HepG2 (cell line): ENCODE results near the gene UNC5C. TPM values are rescaled to one million over a fixed set of nuclear protein-coding genes. Genes with fewer than 3 reads are reported as not detected.

Source experiments
- ATAC-seq: fragments of 200-7000 bp; cut with Tn5 transposase; 3 replicates; pipeline ENCODE4 v1.9.1; 2020; ENCODE audit warnings: mild to moderate bottlenecking, moderate library complexity
- BruUV-seq: library from RNA; stranded (reverse); fragments of 400-500 nt; replicated peaks from 2 replicates; lab custom pipeline; 2021; lab: Mats Ljungman, UMichigan
- CTCF ChIA-PET: fragments of 300-600 bp; formaldehyde crosslinking; extraction: SDS; loops from one replicate; lab custom pipeline; 2021; ENCODE audit warnings: low total read pairs, inconsistent platforms, low intra/inter-chr PET ratio; lab: Yijun Ruan, JAX
- POLR2A ChIA-PET: fragments of 350-600 bp; sonication (Branson Sonifier 250); formaldehyde crosslinking; loops from one replicate; lab custom pipeline; 2020; ENCODE audit warnings: antibody characterized with exemption, inconsistent platforms; lab: Yijun Ruan, JAX
- DNase-seq: peaks from one replicate; pipeline ENCODE4 v3.0.0-alpha.2; 2015; ENCODE audit warnings: low spot score
- FAIRE-seq: peaks from 3 replicates; lab custom pipeline; 2011; peaks lifted over from hg19 to GRCh38; lab: Jason Lieb, UNC
- H2AFZ ChIP-seq: one replicate; pipeline ENCODE4 v1.6.1; 2011; ENCODE audit warnings: low read length, inconsistent platforms
- H3K27ac ChIP-seq: fragments of 300-600 bp; 3 replicates; pipeline ENCODE4 v1.8.0; 2011; ENCODE audit warnings: mixed run types, mild to moderate bottlenecking, mixed read lengths, low read length, inconsistent platforms; ENCODE audit not compliant: insufficient read depth; ENCODE audit errors: extremely low read length
- H3K27me3 ChIP-seq, 2 experiments: fragments of 200-600 bp in 1 of 2; 2 replicates in 1 of 2; 3 replicates in 1 of 2; pipeline versions ENCODE4 v1.6.0 to v1.8.0; 2011; ENCODE audit warnings: low read length in 2 of 2, mild to moderate bottlenecking in 2 of 2, moderate library complexity in 2 of 2, inconsistent platforms in 1 of 2; ENCODE audit not compliant: insufficient read depth in 2 of 2, control insufficient read depth in 1 of 2
- H3K36me3 ChIP-seq, 2 experiments: fragments of 200-600 bp in 1 of 2; replicated peaks in 1 of 2; 2 replicates in 1 of 2; 3 replicates in 1 of 2; pipeline versions ENCODE4 v1.5.1 to v1.8.0; 2011; ENCODE audit warnings: low read length in 2 of 2, inconsistent platforms in 1 of 2; ENCODE audit not compliant: insufficient read depth in 2 of 2, control insufficient read depth in 1 of 2
- H3K4me1 ChIP-seq: 2 replicates; pipeline ENCODE4 v1.5.1; 2012; ENCODE audit warnings: low read length, inconsistent platforms; ENCODE audit not compliant: insufficient read depth
- H3K4me2 ChIP-seq: 2 replicates; pipeline ENCODE4 v1.6.0; 2011; ENCODE audit warnings: low read depth, low read length, inconsistent platforms
- H3K4me3 ChIP-seq, 3 experiments: fragments of 200-600 bp in 1 of 3; sonication (generic), shearing (Covaris generic) in 1 of 3; replicated peaks in 1 of 3; 2 replicates each; pipeline ENCODE4 v1.5.1; 2011 to 2016; ENCODE audit warnings: low read length in 3 of 3, inconsistent platforms in 2 of 3, low read depth in 2 of 3, mild to moderate bottlenecking in 2 of 3, control low read depth in 1 of 3, mixed read lengths in 1 of 3; ENCODE audit not compliant: insufficient read depth in 1 of 3
- H3K79me2 ChIP-seq: one replicate; pipeline ENCODE4 v1.6.1; 2011; ENCODE audit warnings: low read length, inconsistent platforms; ENCODE audit not compliant: insufficient read depth
- H3K9ac ChIP-seq: 2 replicates; pipeline ENCODE4 v1.6.0; 2011; ENCODE audit warnings: mild to moderate bottlenecking, low read depth, low read length, inconsistent platforms; ENCODE audit not compliant: insufficient read depth
- H3K9me3 ChIP-seq: 2 replicates; pipeline ENCODE4 v1.5.1; 2012; ENCODE audit warnings: mild to moderate bottlenecking, low read length
- H4K20me1 ChIP-seq: 2 replicates; pipeline ENCODE4 v1.6.0; 2011; ENCODE audit warnings: inconsistent platforms, mild to moderate bottlenecking, low read length, moderate library complexity; ENCODE audit not compliant: insufficient read depth
- CHCHD3 ChIP-seq: sonication (generic); formaldehyde crosslinking; IDR thresholded peaks from 2 replicates; pipeline ENCODE4 v1.8.0; 2022; ENCODE audit warnings: mild to moderate bottlenecking, missing genetic modification reagents, moderate library complexity
- ETV5 ChIP-seq: IDR thresholded peaks from 2 replicates; pipeline ENCODE4 v1.6.1; 2018; ENCODE audit warnings: missing biosample characterization, missing genetic modification reagents, inconsistent platforms, borderline replicate concordance
- NPAS2 ChIP-seq: sonication (generic); formaldehyde crosslinking; IDR thresholded peaks from 2 replicates; pipeline ENCODE4 v1.8.0; 2022; ENCODE audit warnings: mild to moderate bottlenecking, missing genetic modification reagents, borderline replicate concordance
- ZBTB26 ChIP-seq: IDR thresholded peaks from 2 replicates; pipeline ENCODE4 v1.6.1; 2016; ENCODE audit warnings: missing compliant biosample characterization, missing genetic modification reagents, borderline replicate concordance
- ZNF17 ChIP-seq: sonication (generic); formaldehyde crosslinking; IDR thresholded peaks from 2 replicates; pipeline ENCODE4 v1.5.0; 2020; ENCODE audit warnings: mild to moderate bottlenecking, missing genetic modification reagents
- ZNF230 ChIP-seq: sonication (generic); formaldehyde crosslinking; IDR thresholded peaks from 2 replicates; pipeline ENCODE4 v1.4.0; 2020; ENCODE audit warnings: mild to moderate bottlenecking, missing genetic modification reagents
- ZNF513 ChIP-seq: sonication (generic); formaldehyde crosslinking; conservative IDR thresholded peaks from 2 replicates; pipeline ENCODE4 v1.5.0; 2020; ENCODE audit warnings: missing genetic modification reagents
- ZNF740 ChIP-seq: sonication (generic); formaldehyde crosslinking; IDR thresholded peaks from 2 replicates; pipeline ENCODE4 v1.4.0; 2020; ENCODE audit warnings: missing genetic modification reagents
- WGBS: methylation state at CpG from one replicate; pipeline ENCODE4 v1.1.6; 2017; ENCODE audit warnings: low lambda C conversion rate; 5-methylcytosine and 5-hydroxymethylcytosine counted together
- in situ Hi-C: cut with HindIII; loops from 2 replicates; pipeline ENCODE4 v1.10.0; 2017; ENCODE audit warnings: low pct_unique_long_range_greater_than_20kb; ENCODE audit not compliant: extremely low pct_ligation_motif_present
- intact Hi-C: fragments of 100-400 bp; cut with micrococcal nuclease; formaldehyde crosslinking; loops from one replicate; pipeline ENCODE4 v1.10.0; 2022; ENCODE audit not compliant: unreplicated experiment
- polyA plus RNA-seq, 8 experiments: library from polyadenylated mRNA; depleted of rRNA in 3 of 8; stranded (reverse) in 7 of 8; unstranded in 1 of 8; fragments of >200 nt; fragmentation: Illumina TruSeq in 4 of 8; extraction: Trizol in 4 of 8; gene quantifications; 2 replicates each; pipeline versions ENCODE4 v1.2.1 to v1.2.3, GENCODE V29; 2011 to 2016; ENCODE audit warnings: low read depth in 4 of 8, missing spikeins in 1 of 8, mixed read lengths in 1 of 8; ENCODE audit not compliant: insufficient read depth in 1 of 8
- total RNA-seq, 5 experiments: library from RNA; depleted of rRNA; stranded (reverse); fragments of >200 nt; fragmentation: Illumina TruSeq; extraction: Trizol; gene quantifications; 2 replicates each; pipeline ENCODE4 v1.2.3, GENCODE V29; 2016; ENCODE audit warnings: low read depth in 1 of 5
- TF ChIP-seq, protein P1 (sequence below): sonication (generic); formaldehyde crosslinking; IDR thresholded peaks from 2 replicates; pipeline ENCODE4 v1.8.1; 2023; ENCODE audit warnings: mild to moderate bottlenecking, moderate library complexity, missing genetic modification reagents
- TF ChIP-seq, protein P2 (sequence below): sonication (generic); formaldehyde crosslinking; IDR thresholded peaks from 2 replicates; pipeline ENCODE4 v1.4.0; 2020; ENCODE audit warnings: mild to moderate bottlenecking, missing genetic modification reagents
- TF ChIP-seq, protein P3 (sequence below): sonication (generic); formaldehyde crosslinking; IDR thresholded peaks from 2 replicates; pipeline ENCODE4 v1.5.0; 2020; ENCODE audit warnings: mild to moderate bottlenecking, missing genetic modification reagents

UNC5C gene
- total and polyA plus RNA-seq, 2 of the 13 experiments (the other 11 are each of a cell fraction or from before 2014, with no cell fraction given) = not detected

- Histone ChIP-seq H3K4me2 (no peak overlapping the region), H3K79me2 (no peaks in the 10 kb centered on the region), H3K36me3 (no peaks in the 10 kb centered on the region), H3K27ac (no peak overlapping the region), H4K20me1 (no peaks in the 10 kb centered on the region), H2AFZ (no peak overlapping the region), H3K27me3 (no peaks in the 10 kb centered on the region; a peak in 1 of 5 replicates), H3K4me3 (no peak overlapping the region), H3K9ac (no peak overlapping the region), H3K9me3 (peaks cover 7% of the 10 kb centered on the region; the same call in 1 of the 2 replicates), H3K4me1 (no peaks in the 10 kb centered on the region)
- DNase-seq = no peak
- ChIA-PET CTCF (no interaction called here), POLR2A (no interaction called here)
- in situ Hi-C loops = no loop called here
- intact Hi-C loops = no loop called here
- TF ChIP-seq ZNF17 (CRISPR knock-in tag) = no peak
- no peak for TF ChIP-seq ZNF230 (CRISPR knock-in tag)
- no peak for TF ChIP-seq ETV5 (CRISPR knock-in tag)
- no peak for TF ChIP-seq NPAS2 (CRISPR knock-in tag)
- TF ChIP-seq, protein P1, sequence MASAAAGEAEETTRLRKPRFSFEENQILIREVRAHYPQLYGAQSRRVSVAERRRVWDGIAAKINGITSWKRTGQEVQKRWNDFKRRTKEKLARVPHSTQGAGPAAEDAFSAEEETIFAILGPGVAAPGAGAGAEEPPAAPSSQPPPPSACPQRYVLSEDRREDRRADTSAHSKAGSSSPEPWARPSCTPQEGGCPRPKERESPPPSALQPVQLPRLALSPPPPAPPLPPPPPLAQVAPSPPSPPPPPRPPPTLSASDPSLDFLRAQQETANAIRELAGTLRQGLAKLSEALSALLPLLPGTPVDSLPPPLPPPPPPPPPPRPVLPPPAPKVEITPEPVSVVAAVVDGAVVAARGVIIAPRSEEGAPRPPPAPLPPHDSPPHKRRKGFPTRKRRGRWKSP (CRISPR knock-in tag) = no peak
- TF ChIP-seq, protein P2, sequence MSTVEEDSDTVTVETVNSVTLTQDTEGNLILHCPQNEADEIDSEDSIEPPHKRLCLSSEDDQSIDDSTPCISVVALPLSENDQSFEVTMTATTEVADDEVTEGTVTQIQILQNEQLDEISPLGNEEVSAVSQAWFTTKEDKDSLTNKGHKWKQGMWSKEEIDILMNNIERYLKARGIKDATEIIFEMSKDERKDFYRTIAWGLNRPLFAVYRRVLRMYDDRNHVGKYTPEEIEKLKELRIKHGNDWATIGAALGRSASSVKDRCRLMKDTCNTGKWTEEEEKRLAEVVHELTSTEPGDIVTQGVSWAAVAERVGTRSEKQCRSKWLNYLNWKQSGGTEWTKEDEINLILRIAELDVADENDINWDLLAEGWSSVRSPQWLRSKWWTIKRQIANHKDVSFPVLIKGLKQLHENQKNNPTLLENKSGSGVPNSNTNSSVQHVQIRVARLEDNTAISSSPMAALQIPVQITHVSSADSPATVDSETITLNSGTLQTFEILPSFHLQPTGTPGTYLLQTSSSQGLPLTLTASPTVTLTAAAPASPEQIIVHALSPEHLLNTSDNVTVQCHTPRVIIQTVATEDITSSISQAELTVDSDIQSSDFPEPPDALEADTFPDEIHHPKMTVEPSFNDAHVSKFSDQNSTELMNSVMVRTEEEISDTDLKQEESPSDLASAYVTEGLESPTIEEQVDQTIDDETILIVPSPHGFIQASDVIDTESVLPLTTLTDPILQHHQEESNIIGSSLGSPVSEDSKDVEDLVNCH (CRISPR knock-in tag) = no peak
- TF ChIP-seq ZNF740 = no peak
- no peak for TF ChIP-seq ZNF513
- TF ChIP-seq ZBTB26 (CRISPR knock-in tag) = no peak
- TF ChIP-seq, protein P3, sequence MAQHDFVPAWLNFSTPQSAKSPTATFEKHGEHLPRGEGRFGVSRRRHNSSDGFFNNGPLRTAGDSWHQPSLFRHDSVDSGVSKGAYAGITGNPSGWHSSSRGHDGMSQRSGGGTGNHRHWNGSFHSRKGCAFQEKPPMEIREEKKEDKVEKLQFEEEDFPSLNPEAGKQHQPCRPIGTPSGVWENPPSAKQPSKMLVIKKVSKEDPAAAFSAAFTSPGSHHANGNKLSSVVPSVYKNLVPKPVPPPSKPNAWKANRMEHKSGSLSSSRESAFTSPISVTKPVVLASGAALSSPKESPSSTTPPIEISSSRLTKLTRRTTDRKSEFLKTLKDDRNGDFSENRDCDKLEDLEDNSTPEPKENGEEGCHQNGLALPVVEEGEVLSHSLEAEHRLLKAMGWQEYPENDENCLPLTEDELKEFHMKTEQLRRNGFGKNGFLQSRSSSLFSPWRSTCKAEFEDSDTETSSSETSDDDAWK (CRISPR knock-in tag) = no peak
- no peak for TF ChIP-seq CHCHD3 (CRISPR knock-in tag)
- BruUV-seq = no TSS peak
- no peak for FAIRE-seq
- no peak for ATAC-seq
- WGBS = 17% methylated on average over 3 of the region's 6 CpGs
Observed at GRCh38 chr4:95572304-95572991, 23.7 kb upstream of the UNC5C start.
